IPS DF 6.9 (cell line): ENCODE results near the gene TRIM63.
A peak's percentile ranks its signal among the peaks of the same experiment; 100 is the strongest.

Experiments
- DNase-seq: peaks from one replicate; pipeline ENCODE4 v3.0.0-alpha.2; 2013; ENCODE audit warnings: low read depth, low spot score
- H3K27ac ChIP-seq: one replicate; pipeline ENCODE4 v1.5.1; 2013; ENCODE audit warnings: low read length, control low read depth
- H3K27me3 ChIP-seq: 2 replicates; pipeline ENCODE4 v1.6.1; 2013; ENCODE audit warnings: mild to moderate bottlenecking, low read length; ENCODE audit not compliant: control insufficient read depth, insufficient read depth
- H3K36me3 ChIP-seq: 2 replicates; pipeline ENCODE4 v1.6.1; 2013; ENCODE audit warnings: low read length; ENCODE audit not compliant: control insufficient read depth, insufficient read depth
- H3K4me1 ChIP-seq: 2 replicates; pipeline ENCODE4 v1.6.1; 2013; ENCODE audit warnings: low read length; ENCODE audit not compliant: control insufficient read depth, insufficient read depth
- H3K4me3 ChIP-seq: 2 replicates; pipeline ENCODE4 v1.5.1; 2013; ENCODE audit warnings: mild to moderate bottlenecking, low read length
- H3K9me3 ChIP-seq: 2 replicates; pipeline ENCODE4 v1.6.1; 2013; ENCODE audit warnings: low read length, inconsistent platforms; ENCODE audit not compliant: control insufficient read depth, insufficient read depth
- WGBS: extraction: QIAGEN DNeasy Blood & Tissue Kit; methylation state at CpG from one replicate; pipeline ENCODE4 v1.1.7; 2013; ENCODE audit warnings: mixed read lengths, missing lambda C conversion rate; ENCODE audit not compliant: insufficient read length, insufficient coverage; 5-methylcytosine and 5-hydroxymethylcytosine counted together

Gene TRIM63

DNA sequence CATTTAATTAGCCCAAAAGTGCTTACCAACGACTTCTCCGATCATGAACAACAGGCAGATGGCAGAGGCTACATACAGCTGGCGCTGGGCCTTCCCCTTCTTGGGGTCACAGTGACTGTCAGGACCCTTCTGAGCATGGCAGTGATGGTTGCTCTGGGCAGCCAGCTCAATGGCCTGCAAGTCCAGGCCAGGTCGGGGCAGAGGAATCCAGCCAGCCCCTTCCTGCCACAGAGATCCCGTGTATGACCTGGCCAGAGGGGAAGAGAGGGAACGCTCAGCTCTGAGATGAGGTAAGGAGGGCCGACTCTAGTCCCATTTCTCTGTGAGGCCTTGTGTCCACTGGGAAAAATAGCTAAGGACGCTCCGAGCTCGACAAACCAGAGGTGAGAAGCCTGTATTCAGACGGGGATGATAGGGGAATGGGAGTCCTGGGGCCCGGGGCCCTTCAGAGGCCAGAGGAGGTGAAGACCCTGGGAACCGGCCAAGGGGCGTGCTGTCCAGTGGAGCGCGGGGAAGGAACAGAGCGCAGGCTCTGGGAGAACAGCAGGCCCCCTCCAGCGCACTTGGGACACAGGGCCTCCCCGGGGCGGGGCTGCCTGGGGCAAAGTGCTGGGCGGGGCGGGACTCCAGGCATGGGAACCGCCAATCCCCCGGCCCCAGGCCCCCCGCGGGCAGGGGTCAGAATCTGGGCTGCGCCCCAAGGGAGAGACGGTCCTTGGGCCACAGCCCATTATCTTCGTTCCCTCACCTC is 22.3 kb downstream of the TRIM63 start:
- peak overlapping the region; percentile 21; the same call in 1 of the 2 replicates for H3K4me3 ChIP-seq
- H3K36me3 ChIP-seq, result no peaks in the 10 kb centered on the region
- H3K27ac ChIP-seq, result no peak overlapping the region
- H3K27me3 ChIP-seq, result peaks cover 46% of the 10 kb centered on the region
- no peaks in the 10 kb centered on the region; the same call in 1 of the 2 replicates for H3K4me1 ChIP-seq
- no peaks in the 10 kb centered on the region for H3K9me3 ChIP-seq
- DNase-seq, result no peak
- WGBS, result no CpG with 5 or more reads among the region's 29 CpGs

DNA sequence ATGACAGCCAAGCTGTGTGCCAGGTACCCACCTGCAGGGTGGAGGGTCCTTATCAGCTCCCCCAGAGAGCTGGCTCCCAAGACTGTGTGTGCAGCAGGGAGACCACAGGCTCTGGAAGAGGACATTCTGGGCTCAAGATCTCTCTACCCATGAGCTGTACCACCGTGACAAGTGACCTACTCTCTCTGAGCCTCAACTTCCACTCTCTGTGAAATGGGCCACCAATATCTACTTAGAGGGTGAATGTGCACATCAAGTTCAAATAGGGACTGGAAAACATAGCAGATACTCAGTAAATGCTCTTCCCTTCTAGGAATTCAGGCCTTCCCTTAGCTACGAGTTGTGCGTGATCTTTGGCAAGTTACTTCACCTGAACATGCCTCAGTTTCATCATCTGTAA is 23.0 kb downstream of the TRIM63 start:
- no peak overlapping the region for H3K4me3 ChIP-seq
- no peaks in the 10 kb centered on the region for H3K36me3 ChIP-seq
- H3K9me3 ChIP-seq, result no peaks in the 10 kb centered on the region
- no peak overlapping the region for H3K27ac ChIP-seq
- H3K27me3 ChIP-seq, result peaks cover 46% of the 10 kb centered on the region
- no peaks in the 10 kb centered on the region; the same call in 1 of the 2 replicates for H3K4me1 ChIP-seq
- no CpG with 5 or more reads among the region's 3 CpGs for WGBS
- DNase-seq, result no peak

DNA sequence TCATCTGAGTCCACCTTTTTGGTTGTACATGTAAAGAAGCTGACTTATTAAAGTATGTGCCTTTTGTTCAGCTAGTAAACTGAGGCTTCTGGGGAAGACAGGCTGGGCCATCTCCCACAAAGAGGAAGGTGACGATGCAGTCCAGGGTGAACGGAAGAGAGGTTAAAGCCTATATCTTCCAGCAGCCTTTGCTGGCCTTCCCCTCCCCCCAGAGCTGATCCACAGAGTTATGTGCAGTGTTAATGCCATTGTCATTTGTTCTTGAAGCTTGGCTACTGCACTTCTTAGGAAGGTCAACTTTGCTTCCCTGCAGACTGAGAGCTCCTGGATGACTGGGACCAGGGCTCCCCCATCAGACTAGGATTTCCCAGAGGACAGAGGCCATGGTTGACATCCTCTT is 23.7 kb downstream of the TRIM63 start:
- H3K9me3 ChIP-seq, result no peaks in the 10 kb centered on the region
- no peak overlapping the region for H3K27ac ChIP-seq
- DNase-seq, result no peak
- H3K36me3 ChIP-seq, result no peaks in the 10 kb centered on the region
- no peak overlapping the region for H3K4me3 ChIP-seq
- no CpG with 5 or more reads among the region's 2 CpGs for WGBS
- H3K27me3 ChIP-seq, result peaks cover 42% of the 10 kb centered on the region
- no peaks in the 10 kb centered on the region; the same call in 1 of the 2 replicates for H3K4me1 ChIP-seq

DNA sequence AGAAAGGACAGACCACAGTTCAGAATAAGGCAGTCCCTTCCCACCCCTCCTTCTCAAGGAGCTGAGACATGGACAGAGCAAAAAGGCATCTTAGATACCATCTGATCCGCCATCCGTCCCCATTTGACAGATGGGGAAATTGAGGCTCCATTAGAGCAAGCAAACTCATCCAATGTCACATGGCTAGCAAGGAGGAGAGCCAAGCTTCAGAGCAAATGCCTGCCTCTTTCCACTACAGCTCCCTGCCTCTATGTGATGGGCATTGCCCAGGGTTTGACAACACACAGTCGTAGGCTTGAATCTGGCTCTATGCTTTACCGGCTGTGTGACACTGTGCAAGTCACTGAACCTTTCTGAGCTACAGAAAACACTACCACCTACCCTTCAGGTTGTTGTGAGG is 25.5 kb downstream of the TRIM63 start:
- no peaks in the 10 kb centered on the region for H3K36me3 ChIP-seq
- H3K4me3 ChIP-seq, result no peak overlapping the region
- H3K27ac ChIP-seq, result no peak overlapping the region
- H3K9me3 ChIP-seq, result no peaks in the 10 kb centered on the region
- H3K27me3 ChIP-seq, result peaks cover 36% of the 10 kb centered on the region
- WGBS, result no CpG with 5 or more reads among the region's 4 CpGs
- DNase-seq, result no peak
- no peaks in the 10 kb centered on the region; the same call in 1 of the 2 replicates for H3K4me1 ChIP-seq

DNA sequence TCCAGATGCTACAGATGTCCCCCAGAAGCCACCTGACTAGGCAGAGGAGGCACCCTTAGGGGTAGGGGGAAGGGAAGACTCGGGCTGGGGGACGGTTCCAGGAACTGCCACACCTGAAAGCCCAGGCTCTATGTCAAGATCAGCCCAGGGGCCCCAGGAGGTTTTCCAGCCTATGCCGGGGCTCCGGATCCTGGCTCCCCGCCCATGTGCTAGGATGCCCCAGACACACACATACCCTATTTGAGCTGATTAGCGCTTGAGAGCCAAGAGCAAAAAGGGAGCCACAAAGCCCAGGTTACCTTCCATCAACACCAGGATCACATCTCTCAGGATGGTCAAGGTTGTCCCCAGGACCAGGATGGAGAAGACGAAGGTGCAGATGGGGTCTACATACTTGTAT is 26.0 kb downstream of the TRIM63 start:
- no CpG with 5 or more reads among the region's 7 CpGs for WGBS
- H3K27me3 ChIP-seq, result peaks cover 30% of the 10 kb centered on the region

DNA sequence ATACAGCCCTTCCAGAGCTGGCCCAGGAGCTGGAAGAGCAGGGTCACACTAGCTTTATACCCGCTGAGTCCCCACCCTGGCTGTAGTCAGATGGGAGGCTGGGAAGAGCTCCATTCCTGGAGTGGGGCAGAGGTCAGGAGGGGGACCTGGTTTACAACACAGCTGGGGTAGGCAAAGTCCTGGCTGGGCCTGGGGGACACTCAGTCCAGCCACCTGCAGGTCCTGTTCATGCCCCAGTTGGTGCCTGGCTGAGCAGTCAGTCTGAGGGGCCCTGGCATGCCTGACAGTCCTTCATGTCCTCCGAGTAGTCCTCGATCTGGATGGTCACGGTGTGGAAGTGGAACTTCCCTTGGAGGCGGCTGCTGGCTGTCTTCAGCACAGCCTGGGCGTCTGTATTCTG is 28.5 kb downstream of the TRIM63 start:
- H3K9me3 ChIP-seq, result no peaks in the 10 kb centered on the region
- no peak overlapping the region for H3K4me3 ChIP-seq
- peaks cover 2% of the 10 kb centered on the region; the same call in 1 of the 2 replicates for H3K4me1 ChIP-seq
- no peak for DNase-seq
- H3K27me3 ChIP-seq, result peaks cover 7% of the 10 kb centered on the region; the same call in 1 of the 2 replicates
- no peaks in the 10 kb centered on the region for H3K36me3 ChIP-seq
- H3K27ac ChIP-seq, result no peak overlapping the region
- WGBS, result no CpG with 5 or more reads among the region's 6 CpGs

More for the DNA sequence above, 26.0 kb downstream of the TRIM63 start:
- no peak for DNase-seq
- H3K9me3 ChIP-seq, result no peaks in the 10 kb centered on the region
- no peak overlapping the region for H3K27ac ChIP-seq
- no peaks in the 10 kb centered on the region; the same call in 1 of the 2 replicates for H3K4me1 ChIP-seq
- no peaks in the 10 kb centered on the region for H3K36me3 ChIP-seq
- no peak overlapping the region for H3K4me3 ChIP-seq

DNA sequence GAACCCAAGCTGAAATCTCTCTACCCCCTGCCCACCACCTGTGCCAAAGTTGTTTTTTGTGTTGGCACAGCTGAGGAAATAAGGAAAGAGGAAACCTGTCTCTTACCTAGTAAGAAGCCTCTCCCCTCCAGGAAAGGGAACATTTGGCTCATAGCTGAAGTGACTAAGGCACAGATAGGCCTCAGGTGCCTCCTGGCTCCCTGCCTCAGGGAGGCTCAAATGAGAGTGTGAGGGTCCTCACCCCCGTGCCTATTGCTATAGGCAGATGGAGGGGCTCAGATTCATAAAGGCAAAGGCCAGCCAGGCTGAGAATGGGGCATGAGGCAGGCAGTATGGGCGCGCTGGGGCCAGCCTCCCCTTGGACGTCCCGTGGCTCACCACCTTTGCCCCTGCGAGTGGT is 29.0 kb downstream of the TRIM63 start:
- H3K4me3 ChIP-seq, result no peak overlapping the region
- WGBS, result no CpG with 5 or more reads among the region's 6 CpGs
- no peaks in the 10 kb centered on the region for H3K36me3 ChIP-seq
- no peaks in the 10 kb centered on the region for H3K9me3 ChIP-seq
- peaks cover 4% of the 10 kb centered on the region; the same call in 1 of the 2 replicates for H3K27me3 ChIP-seq
- H3K27ac ChIP-seq, result no peak overlapping the region
- no peak for DNase-seq
- H3K4me1 ChIP-seq, result peaks cover 2% of the 10 kb centered on the region; the same call in 1 of the 2 replicates

DNA sequence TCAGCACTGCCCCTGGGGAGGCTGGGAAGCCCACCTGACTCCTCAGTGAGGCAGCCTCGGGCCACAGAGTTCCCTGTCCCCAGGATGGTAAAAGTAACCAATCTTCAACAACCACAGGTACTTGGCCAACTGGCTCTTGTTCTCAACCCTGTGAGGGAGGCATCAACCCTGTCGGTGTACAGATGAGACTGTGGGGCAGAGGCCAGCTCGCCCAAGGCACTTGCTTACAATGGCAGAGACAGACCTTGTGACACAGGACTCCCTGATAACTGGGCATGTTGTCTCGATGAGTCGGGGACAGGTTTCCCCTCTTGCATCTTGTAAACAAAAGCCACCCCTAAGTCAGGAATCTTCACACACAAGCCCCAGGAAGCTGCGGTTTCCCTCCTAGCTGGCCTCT is 29.5 kb downstream of the TRIM63 start:
- no peak for DNase-seq
- Histone ChIP-seq H3K9me3 (no peaks in the 10 kb centered on the region), H3K36me3 (no peaks in the 10 kb centered on the region), H3K27me3 (peaks cover 4% of the 10 kb centered on the region; the same call in 1 of the 2 replicates), H3K27ac (no peak overlapping the region), H3K4me1 (peaks cover 2% of the 10 kb centered on the region; the same call in 1 of the 2 replicates), H3K4me3 (no peak overlapping the region)
- no CpG with 5 or more reads among the region's 6 CpGs for WGBS

DNA sequence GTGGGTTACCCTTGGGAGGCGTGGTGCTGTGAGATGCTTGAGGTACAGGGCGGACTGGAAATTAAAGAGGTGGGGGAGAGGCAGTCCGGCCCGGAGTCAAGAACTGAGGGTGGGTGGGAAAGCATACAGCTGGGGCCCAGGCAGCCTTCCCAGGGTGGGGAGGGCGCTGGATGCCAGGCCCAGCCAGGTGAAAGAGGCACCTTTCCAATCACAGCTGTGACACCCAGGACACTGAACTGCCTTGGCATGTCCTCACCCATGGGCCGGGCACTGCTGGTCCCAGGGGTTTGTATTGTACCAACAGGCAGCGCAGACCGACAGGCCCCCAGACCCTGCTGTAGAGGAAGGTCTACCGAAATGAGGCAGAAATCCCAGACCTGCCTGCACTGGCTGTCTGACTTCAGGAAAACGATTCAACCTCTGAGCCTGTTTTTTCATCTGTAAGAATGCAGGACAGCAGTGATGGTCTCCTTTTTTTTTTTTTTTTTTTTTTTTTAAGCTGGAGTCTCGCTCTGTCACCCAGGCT is 30.6 kb downstream of the TRIM63 start:
- H3K36me3 ChIP-seq, result no peaks in the 10 kb centered on the region
- H3K9me3 ChIP-seq, result no peaks in the 10 kb centered on the region
- peaks cover 2% of the 10 kb centered on the region; the same call in 1 of the 2 replicates for H3K4me1 ChIP-seq
- H3K27me3 ChIP-seq, result peaks cover 2% of the 10 kb centered on the region; the same call in 1 of the 2 replicates
- no peak overlapping the region for H3K27ac ChIP-seq
- H3K4me3 ChIP-seq, result no peak overlapping the region
- no CpG with 5 or more reads among the region's 11 CpGs for WGBS
- DNase-seq, result no peak

DNA sequence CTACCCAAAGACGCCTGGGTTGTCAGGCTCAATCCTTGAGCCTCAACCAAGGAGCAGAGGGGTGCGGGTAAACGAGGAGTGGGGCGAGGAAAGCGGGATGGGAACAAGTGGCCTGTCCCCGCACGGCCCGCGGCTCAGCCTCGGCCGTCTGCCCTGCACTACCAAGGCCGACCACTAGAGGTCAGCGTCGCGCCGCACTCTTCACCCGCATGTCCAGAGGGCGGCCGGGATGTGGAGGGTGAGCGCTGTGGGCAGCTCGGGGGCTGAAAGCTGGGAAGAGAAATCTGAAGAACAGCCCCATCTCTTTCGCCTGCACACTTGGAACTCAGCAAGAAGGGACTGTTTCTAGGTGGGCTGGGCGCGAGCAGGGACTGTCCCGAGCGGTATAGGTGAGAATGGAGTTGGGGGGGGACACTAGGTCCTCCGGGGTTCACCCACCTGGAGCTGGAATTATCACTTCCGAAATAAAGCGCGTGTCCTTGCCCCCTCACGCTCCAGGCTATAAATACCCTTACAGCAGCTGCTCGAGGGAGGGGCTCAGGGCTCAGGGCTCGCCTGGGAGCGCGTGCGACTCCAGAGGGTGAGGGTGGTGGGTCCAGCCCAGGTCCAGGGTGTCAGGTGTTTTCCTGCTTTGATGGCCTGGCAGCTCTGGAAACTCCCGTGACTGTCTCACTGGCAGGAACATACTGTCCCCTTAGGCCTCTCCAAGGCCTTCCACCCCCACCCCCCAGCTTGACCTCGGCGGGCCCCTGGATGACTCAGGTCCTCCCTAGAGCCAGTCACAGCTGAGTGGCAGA is 31.3 kb downstream of the TRIM63 start:
- Histone ChIP-seq H3K27me3 (peaks cover 2% of the 10 kb centered on the region; the same call in 1 of the 2 replicates), H3K27ac (no peak overlapping the region), H3K9me3 (no peaks in the 10 kb centered on the region), H3K4me1 (peaks cover 2% of the 10 kb centered on the region; the same call in 1 of the 2 replicates), H3K4me3 (peak overlapping the region; percentile 63; the same call in 1 of the 2 replicates), H3K36me3 (no peaks in the 10 kb centered on the region)
- no CpG with 5 or more reads among the region's 39 CpGs for WGBS
- DNase-seq, result peak; percentile 50
